ENCODE results near the gene SORBS1. TPM values are rescaled to one million over a fixed set of nuclear protein-coding genes. Genes with fewer than 3 reads are reported as not detected.
"Not testable (repeated sequence)": the region's sequence is repeated elsewhere in the genome, so short reads cannot be mapped to it uniquely, and the experiment has no call there.

The SORBS1 gene
- total RNA-seq, 1 donor = 3.5 TPM

DNA sequence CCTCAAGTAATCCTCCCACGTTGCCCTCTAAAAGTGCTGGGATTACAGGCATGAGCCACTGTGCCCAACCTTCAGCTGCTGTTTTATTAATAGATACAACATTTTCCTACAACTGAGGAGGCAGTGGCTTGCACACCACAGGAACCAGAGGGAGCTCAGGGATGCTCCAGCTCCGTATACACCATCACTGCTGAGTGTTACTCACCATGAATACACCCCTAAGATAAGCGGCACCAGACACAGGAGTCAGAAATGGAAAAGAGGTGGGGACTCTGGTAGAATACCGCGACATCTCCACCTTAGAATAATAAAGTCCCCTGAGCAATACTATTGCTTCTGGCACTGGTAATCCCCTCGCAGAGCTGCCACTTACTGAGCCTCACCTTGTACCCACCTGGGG lies 201.7 kb downstream of the SORBS1 start:
- no peak for DNase-seq (ENCODE audit: low read depth in 2 of 3, low spot score in 2 of 3)

DNA sequence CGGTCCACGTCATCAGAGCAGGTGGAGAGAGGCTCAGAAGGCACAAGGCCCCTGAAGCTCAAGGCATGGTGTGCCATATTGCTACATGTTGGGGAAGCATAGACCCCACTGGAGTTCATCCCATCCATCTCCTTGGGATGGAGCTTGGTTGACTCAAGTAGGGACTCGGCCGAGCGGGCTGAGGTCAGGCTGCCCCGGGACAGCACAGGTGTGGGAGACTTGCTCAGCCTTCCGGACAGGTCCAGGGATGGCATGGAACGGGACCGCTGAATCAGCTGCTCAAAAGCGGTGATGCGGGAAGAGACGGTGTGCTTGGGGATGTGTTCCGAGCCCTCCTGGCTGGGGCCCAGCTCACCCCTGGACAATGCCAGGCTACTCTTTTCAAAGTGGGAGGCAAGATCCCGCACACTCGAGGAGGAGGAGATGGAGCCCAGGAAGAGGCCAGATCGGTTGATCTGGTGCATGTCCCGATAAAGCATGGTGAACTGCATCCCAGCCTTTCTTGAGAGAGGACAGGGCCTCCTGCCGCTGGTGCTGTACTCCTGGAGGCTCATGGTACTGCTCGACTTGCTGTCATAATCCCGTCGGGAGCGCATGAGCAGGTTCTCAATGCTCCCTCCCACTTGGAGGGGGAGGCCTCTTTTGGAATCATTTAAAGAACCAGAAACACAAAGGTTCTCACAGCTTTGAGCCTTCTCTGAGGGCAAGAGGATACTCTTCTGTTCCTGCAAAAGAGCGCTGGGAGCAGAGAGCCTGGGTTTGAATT lies 204.8 kb downstream of the SORBS1 start:
- DNase-seq (ENCODE audit: low read depth in 2 of 3, low spot score in 2 of 3) = no peak

DNA sequence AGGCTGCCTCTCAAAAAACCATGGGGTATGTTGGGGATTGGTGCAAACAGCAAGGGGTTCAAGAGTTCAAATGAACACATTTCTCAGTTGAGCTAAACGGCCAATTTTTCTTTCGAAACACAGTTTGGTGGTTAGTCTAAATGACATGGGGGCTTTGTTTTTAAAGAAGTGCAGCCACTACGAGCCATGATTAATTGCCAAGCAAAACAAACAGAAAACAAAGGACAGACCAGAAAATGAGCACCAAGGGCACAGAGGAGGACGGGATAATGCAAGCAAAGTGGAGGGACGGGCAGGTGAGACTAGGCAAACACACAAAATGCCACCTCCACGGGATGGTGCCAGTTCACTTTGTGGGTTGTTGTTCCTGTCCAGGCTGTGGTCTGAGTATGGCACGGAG lies 205.9 kb downstream of the SORBS1 start:
- no peak for DNase-seq (ENCODE audit: low read depth in 2 of 3, low spot score in 2 of 3)

DNA sequence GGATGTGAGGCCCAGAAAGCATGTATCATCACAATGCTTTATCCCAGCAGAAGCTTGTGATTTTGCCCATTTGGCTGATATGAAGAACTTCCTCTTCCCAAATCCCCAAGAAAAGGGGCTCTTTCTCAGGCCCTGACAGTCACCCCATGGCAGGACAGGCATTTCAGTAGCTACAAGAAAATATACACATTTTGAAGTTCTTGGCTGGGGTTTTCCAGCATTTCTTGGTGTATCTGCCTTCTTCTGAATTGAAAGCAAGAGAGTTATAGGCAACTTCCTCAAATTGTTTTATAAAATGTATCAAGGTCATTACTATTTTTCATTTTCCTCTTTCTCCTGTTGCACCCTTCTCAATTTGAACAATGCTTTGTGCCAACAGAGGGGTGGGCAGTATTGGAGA lies 207.1 kb downstream of the SORBS1 start:
- peak in 1 of 3 donors; percentile 17 for DNase-seq (ENCODE audit: low read depth in 2 of 3, low spot score in 2 of 3)

DNA sequence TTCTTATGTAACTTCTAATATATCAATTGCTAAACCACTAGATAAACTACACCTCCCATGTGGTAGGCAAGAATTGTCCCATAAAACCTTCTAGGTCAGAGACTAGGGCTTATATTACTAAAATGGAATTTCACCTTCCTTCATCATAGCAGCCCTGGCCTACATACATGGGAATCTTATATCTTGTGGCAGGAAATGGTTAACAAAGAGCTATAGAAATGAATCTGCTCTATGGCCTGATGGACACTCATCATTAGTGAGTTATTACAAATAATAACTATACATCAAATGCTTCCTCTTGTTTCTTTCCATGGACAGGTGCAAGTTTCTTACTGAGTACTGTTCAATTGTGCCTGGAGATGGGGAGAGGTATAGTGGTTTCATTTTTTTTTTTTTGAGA lies 208.0 kb downstream of the SORBS1 start:
- DNase-seq (ENCODE audit: low read depth in 2 of 3, low spot score in 2 of 3) = no peak

DNA sequence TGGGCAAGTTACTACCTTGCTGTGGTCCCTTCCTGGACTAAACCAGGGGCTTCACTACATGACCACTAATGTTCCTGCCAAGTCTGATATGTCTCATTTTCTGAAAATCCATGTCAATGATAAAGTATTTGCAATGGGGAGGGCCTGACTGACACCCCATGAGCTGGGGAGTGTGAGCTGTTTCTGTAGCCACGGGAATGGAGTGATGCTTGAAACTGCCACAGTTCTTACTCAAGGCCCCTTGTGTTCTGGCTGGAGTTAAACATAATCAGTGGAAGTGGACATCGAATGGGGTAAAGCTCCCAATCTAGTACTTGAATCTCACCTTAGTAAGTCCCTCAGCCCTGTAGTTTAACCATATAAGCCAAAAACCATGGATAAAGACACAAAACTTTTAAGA lies 208.5 kb downstream of the SORBS1 start:
- DNase-seq (ENCODE audit: low read depth in 2 of 3, low spot score in 2 of 3) = no peak

DNA sequence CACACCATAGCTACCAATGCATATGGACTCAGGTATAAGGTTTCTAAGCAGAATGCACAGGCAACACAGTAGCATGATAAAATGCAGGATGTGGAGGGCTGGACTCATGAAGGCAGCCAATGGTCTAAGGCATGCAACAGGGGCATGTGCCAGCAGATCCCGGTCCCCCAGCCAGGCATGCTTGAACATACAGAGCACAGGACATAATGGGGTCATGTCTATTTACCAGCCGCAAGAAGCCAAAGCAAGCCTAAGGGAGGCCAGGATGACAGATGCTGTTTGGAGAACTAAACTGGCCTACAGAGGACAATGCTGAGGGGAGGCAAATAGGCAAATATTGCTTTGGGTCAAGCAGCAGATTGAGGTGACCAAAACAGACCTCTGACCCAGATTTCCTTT lies 210.3 kb downstream of the SORBS1 start:
- DNase-seq (ENCODE audit: low read depth in 2 of 3, low spot score in 2 of 3) = no peak

DNA sequence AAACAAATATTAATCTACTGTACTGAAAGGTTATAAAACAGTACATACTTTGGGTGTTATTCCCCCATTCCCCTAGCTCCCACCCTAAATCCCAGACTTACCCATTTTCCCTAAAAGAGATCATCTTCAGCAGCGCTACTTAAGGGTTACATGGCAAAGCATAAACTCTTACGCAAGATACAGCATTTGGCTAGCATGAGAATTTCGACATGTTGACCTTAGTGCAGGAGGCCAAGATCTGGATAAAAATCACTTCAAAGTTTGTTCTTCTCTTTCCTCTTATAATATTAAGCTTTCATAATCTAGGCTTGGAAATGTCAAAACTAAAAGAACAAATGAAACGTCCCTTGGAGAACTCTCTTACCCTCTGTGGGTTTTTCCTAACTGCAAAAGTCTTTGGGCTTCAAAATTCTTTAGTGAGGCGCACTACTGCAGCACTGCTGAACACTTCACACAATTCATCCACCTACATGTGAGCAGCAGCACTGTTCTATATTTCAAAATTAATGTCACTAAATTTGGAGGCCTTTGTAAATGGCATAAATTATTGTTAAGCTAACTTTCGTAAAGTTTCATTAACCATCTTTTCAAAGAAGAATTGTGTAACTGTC lies 210.8 kb downstream of the SORBS1 start:
- no peak for DNase-seq (ENCODE audit: low read depth in 2 of 3, low spot score in 2 of 3)

DNA sequence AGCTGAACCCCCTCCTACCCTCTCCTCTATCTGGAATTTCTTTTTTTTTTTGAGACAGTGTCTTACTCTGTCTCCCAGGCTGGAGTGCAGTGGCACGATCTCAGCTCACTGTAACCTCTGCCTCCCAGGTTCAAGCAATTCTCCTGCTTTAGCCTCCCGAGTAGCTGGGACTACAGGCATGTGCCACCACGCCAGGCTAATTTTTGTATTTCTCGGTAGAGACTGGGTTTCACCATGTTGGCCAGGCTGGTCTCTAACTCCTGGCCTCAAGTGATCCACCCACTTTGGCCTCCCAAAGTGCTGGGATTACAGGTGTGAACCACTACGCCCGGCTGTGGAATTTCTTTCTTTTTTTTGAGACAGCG lies 213.8 kb downstream of the SORBS1 start:
- not testable (repeated sequence) for DNase-seq (ENCODE audit: low read depth in 2 of 3, low spot score in 2 of 3)

DNA sequence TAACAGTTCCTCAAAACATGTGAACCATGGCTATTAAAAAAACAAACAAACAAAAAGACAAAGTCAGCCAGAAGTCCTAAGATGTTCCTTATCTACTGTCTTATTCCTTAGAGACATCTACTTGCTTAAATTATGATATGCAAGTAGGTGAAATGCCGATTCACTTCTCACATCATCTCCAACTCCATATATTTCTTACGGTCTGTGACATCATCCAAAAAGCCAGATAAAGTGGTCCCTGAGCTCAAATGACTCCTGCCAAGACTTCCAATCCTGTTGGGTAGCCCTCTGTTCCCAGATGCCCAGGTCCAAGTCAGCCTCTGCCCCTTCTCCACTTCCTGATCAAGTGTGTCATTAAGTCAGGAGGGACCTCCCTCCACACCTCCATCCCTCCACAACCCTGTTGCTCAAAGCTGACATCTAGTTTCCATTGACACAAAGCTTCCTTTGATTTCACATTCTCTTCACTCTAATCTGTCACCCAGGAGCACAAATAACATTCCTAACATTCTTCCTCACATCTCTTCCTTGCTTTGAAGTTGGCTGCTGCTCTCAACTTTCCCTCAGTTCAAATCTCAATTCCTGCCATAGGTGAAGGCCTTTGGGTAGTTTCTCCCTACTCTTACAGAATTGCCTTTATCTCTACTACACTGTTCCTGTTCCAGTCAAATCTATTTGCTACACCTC lies 214.3 kb downstream of the SORBS1 start:
- DNase-seq (ENCODE audit: low read depth in 2 of 3, low spot score in 2 of 3) = no peak

DNA sequence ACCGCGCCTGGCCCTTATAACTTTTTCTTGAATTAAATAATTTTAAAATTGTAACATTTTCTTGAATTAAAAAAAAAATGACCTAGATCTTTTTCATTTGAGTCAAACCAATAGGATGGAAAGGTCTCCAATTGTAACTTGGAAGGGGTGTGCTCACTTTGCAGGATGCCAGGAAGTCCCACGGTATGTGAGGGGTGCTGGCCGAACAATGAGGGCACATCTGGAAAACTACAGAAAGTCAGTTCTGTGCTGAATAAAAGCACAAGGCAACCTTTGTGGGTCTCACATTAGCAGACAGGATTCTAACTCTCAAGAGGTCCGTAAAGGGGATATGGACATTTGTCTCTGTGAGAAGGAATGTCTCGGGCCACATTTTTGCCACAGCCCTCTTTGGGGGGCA lies 217.6 kb downstream of the SORBS1 start:
- DNase-seq (ENCODE audit: low read depth in 2 of 3, low spot score in 2 of 3) = no peak

DNA sequence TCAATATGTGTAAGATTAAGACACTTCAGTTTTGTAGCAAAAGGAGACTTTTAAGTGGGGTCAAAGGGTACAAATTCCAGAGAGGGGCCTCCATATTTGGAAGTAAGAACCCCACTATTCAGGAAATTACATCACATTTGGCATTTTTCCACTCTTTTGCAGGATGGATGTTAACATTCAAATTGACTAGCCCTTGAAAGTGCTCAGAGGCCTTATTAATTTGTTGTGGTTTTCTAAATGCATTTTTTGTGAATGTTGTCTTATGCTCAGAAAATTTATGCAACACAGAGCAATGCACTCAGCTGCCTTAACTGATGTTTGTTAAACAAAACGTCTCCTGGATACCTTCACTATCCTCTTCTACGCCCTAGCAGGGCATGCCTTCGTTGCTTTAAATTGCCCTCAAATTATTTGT lies 219.4 kb downstream of the SORBS1 start:
- no peak for DNase-seq (ENCODE audit: low read depth in 2 of 3, low spot score in 2 of 3)

DNA sequence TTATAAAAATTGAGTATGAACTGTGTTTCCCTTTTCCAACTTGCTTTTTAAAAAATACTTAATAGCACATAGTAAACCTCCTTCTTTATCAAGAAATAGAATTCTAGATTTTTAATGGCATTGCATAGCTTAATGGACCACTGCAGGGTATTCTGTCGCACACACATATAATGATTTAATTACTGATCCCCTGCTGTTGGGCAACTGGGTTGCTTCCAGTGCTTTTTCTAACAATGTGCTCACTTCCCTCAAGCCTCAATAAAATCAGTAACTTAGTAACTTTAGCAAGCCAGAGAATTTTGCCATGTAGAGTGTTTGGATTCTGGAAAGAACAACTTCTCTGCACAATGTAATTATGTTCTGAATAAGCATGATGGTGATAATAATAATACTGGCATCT lies 221.3 kb downstream of the SORBS1 start:
- DNase-seq (ENCODE audit: low read depth in 2 of 3, low spot score in 2 of 3) = no peak

DNA sequence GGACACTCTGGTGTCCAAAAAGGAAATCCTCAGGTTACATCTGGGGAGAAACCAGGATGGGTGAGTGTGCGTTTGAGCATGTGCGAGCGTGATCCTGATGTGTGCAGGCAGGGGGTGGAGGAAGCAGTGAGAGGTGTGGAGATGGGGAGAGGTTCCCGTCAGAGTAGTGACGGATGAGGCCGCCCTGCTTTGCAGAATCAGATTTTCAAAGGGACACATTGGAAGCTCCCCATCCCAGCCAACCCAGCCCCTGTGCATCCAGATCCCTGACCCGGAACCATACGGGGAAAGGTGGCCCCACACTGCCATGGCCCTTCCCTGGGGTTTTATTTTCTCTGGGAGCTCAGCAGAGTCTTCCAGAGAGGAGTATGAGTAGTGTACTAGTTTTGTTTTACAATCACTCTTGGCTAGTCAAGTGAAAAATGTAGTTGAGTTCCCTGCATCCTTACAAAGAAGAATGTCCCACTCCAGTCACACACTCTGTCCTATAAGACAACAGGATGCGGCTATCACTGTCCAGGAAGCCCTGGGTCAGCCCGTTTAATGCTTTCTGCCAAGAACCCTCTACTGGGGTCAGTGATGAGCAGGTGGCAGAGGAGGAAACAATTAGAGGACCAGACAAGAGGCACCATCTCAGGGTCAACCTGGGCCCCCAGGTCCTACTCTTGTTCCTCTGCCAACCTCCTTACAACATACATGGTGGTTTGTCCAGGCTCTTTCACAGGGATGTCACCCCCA lies 223.6 kb downstream of the SORBS1 start:
- DNase-seq (ENCODE audit: low read depth in 2 of 3, low spot score in 2 of 3) = no peak

DNA sequence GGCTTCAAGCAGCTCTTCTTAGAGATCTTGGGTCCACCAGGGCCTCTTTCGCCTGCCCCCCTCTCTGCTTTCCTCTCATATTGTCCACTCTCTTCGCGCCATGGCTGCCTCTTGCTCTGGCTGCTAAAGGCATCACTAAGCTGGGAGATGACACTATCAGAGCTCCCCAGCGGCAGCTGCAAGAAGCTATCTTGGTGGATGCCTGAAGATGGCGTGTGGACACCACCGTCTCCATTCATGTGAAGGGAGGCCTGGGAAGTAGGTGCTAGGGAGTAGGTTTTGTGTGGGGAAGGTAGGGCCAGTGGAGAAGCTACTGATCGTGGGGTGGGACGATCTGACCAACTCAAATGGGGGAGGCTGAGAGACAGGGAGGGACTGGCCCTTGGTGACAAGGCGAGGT lies 224.5 kb downstream of the SORBS1 start:
- no peak for DNase-seq (ENCODE audit: low read depth in 2 of 3, low spot score in 2 of 3)

DNA sequence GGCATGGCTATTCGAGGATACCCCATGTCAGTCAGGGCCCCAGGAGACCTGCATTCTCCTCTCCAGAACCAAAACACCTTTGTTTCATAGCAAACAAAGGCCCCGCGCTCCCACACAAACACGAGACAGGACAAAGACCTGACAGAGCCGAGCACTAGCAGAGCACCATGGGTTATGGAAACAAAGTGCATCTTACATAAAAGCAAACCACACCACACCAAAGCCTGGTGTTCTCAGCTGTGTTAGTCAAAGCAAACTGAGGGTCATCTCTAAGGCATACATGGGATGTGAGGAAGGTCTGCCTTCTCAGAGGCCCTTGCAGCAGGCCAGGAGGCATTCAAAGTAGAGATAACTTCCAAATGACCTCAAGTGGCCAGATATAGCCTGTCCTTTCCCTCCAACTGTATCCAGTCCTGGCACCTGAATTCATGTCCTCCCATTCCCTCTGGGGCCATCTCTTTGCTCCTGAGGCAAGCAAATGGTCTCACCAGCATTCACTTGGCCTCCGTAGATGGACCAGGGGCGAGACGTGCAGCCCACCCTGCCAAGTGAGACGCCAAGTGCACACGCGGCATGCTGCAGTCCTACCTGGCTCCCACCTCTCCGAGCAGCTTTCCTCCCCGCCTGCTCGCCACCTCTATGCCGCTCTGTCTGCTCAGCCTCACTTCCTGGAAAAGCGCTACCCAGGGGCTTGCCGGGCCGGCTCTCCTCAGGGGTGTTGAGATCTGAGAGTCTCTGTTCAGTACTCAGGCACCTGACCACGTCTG lies 225.1 kb downstream of the SORBS1 start:
- DNase-seq (ENCODE audit: low read depth in 2 of 3, low spot score in 2 of 3) = no peak

DNA sequence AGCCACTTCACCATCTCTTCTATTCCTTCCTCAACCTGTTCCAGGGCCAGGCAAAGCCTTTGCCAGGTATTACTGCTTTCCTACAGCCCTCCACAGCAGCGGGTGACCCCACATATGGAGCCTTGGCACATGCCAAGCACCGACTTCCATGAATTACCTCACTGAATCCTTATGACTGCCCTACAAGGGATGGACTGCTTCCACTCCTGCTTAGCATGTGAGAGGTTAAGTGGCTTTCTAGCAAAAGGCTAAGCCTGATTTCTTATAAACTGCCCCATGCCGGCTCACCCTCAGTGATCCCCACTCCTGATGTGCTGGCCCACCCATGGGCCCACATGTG lies 226.4 kb downstream of the SORBS1 start:
- no peak for DNase-seq (ENCODE audit: low read depth in 2 of 3, low spot score in 2 of 3)

DNA sequence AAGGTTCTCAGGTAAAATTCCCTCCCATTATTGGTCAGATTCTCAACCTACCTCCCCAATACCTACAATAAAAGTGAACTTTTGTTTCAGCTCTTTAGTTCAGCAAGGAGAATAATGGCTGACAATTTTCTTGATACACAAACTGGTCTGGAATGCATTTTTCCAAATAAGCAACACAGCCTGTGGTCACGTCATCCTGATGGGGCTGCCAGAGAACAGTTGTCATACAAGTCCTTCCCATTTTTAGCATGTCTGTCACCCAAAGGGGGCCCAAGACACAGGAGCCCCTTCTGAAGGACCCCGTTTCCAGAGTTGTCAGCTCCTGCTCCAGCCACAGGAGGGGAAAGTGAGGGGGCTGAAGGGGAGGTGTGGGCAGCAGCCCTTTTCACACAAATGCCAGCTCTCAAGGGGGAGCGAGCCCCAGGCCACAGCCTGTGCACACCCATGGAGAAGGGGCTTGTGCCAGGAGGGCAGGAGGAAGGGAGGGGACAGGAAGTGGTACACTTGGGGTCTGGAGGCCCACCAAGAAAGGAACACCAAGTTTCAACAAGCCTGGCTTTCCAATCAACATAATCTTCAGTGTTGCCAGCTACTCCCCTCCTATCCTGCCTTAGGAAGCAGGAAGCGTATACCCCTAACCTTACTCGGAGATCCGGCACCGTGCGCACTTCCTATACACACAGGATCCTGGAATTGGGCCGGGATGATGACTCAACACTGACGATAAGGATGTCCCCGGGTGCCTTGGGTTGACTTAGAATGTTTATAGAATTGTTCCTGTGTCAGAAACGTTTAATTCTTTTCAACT lies 227.0 kb downstream of the SORBS1 start:
- no peak for DNase-seq (ENCODE audit: low read depth in 2 of 3, low spot score in 2 of 3)

DNA sequence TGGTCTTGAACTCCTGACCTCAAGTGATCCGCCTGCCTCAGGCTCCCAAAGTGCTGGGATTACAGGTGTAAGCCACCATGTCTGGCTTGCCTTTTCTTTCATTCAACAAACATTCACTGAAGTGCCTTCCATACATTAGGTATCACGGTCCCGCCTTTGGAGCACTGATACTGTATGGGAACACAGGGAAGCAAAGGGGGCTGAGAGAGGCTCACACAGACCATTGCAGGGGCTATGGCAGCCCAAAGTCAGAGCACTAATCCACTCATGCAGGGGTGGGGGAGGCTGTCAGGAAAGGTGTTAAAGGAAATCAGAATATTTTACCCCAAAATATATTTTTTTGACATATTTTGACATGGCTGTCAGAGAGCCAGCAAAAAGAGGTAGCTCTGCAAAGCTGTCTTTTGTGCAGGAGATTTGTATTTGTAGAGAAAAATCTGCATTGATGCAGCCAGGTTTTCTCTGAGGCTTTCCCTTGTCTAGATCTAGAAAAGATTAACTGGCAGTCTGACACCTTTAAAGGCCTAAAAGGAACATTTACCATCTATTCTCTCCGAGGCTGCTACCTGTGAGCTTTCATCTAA lies 228.4 kb downstream of the SORBS1 start:
- no peak for DNase-seq (ENCODE audit: low read depth in 2 of 3, low spot score in 2 of 3)
